Naive thymus-derived CD4-positive, alpha-beta T cell (primary cell): ENCODE measurements around the gene IDS. TPM values are rescaled to one million over a fixed set of nuclear protein-coding genes. Genes with fewer than 3 reads are reported as not detected.
"Not testable (repeated sequence)": the region's sequence is repeated elsewhere in the genome, so short reads cannot be mapped to it uniquely, and the experiment has no call there.

Experiments used
- ATAC-seq: fragments of 150-1000 bp; cut with Tn5 transposase; 2 replicates; pipeline ENCODE4 v1.10.0; 2021; ENCODE audit warnings: mild to moderate bottlenecking, moderate library complexity
- CTCF ChIA-PET: fragments of 350-600 bp; sonication (Branson Sonifier 250); formaldehyde crosslinking; loops from one replicate; lab custom pipeline; 2021; ENCODE audit warnings: antibody characterized with exemption; lab: Charles Lee
- POLR2A ChIA-PET: fragments of 350-600 bp; sonication (Branson Sonifier 250); formaldehyde crosslinking; loops from one replicate; lab custom pipeline; 2021; ENCODE audit warnings: antibody characterized with exemption, inconsistent platforms; lab: Charles Lee
- DNase-seq, 9 donors: peaks; one replicate each; pipeline versions ENCODE4 v3.0.0 to v3.0.0-alpha.2; 2020 to 2022; ENCODE audit warnings: mixed read lengths in 1 of 9
- H3K27ac ChIP-seq: one replicate; pipeline ENCODE4 v1.7.0; 2013; ENCODE audit warnings: mild to moderate bottlenecking, low read depth, low read length, moderate library complexity
- H3K27me3 ChIP-seq, 2 donors: one replicate each; pipeline ENCODE4 v1.7.0; 2013; ENCODE audit warnings: low read length in 2 of 2, mild to moderate bottlenecking in 2 of 2, moderate library complexity in 2 of 2; ENCODE audit not compliant: control insufficient read depth in 2 of 2, insufficient read depth in 2 of 2
- H3K36me3 ChIP-seq, 3 experiments: 1 replicate in 2 of 3; 2 replicates in 1 of 3; pipeline ENCODE4 v1.7.0; 2013; ENCODE audit warnings: low read length in 3 of 3, mild to moderate bottlenecking in 3 of 3, moderate library complexity in 1 of 3; ENCODE audit not compliant: insufficient read depth in 3 of 3, control insufficient read depth in 2 of 3
- H3K4me1 ChIP-seq, 2 donors: one replicate each; pipeline ENCODE4 v1.7.0; 2013; ENCODE audit warnings: low read length in 2 of 2, mild to moderate bottlenecking in 2 of 2, moderate library complexity in 1 of 2; ENCODE audit not compliant: control insufficient read depth in 2 of 2, insufficient read depth in 2 of 2
- H3K4me3 ChIP-seq: 2 replicates; pipeline ENCODE4 v1.7.0; 2013; ENCODE audit warnings: mild to moderate bottlenecking, low read length
- H3K9me3 ChIP-seq, 3 experiments: 1 replicate in 2 of 3; 2 replicates in 1 of 3; pipeline ENCODE4 v1.7.0; 2013; ENCODE audit warnings: low read length in 3 of 3; ENCODE audit not compliant: control insufficient read depth in 2 of 3
- H3K27ac Mint-ChIP-seq, 9 donors: one replicate each; pipeline ENCODE4 v1.8.0; 2020 to 2022; ENCODE audit warnings: mixed read lengths in 9 of 9, mild to moderate bottlenecking in 8 of 9, moderate library complexity in 5 of 9, inconsistent platforms in 2 of 9
- H3K27me3 Mint-ChIP-seq, 5 donors: one replicate each; pipeline ENCODE4 v1.8.0; 2021 to 2022; ENCODE audit warnings: mixed read lengths in 5 of 5, mild to moderate bottlenecking in 1 of 5
- H3K36me3 Mint-ChIP-seq, 5 donors: one replicate each; pipeline ENCODE4 v1.8.0; 2020 to 2022; ENCODE audit warnings: mixed read lengths in 5 of 5, mild to moderate bottlenecking in 3 of 5, inconsistent platforms in 1 of 5
- H3K4me1 Mint-ChIP-seq, 7 donors: one replicate each; pipeline ENCODE4 v1.8.0; 2020 to 2022; ENCODE audit warnings: mixed read lengths in 7 of 7, mild to moderate bottlenecking in 3 of 7, inconsistent platforms in 1 of 7
- H3K4me3 Mint-ChIP-seq, 10 donors: one replicate each; pipeline ENCODE4 v1.8.0; 2020 to 2022; ENCODE audit warnings: mild to moderate bottlenecking in 10 of 10, mixed read lengths in 10 of 10, moderate library complexity in 6 of 10, inconsistent platforms in 2 of 10
- H3K9me3 Mint-ChIP-seq, 11 donors: one replicate each; pipeline ENCODE4 v1.8.0; 2020 to 2022; ENCODE audit warnings: mixed read lengths in 11 of 11, mild to moderate bottlenecking in 4 of 11, inconsistent platforms in 1 of 11, moderate library complexity in 1 of 11
- intact Hi-C, 2 donors: fragments of 100-400 bp; cut with micrococcal nuclease; formaldehyde crosslinking; loops; one replicate each; pipeline ENCODE4 v1.15.1; 2023
- polyA plus RNA-seq, 2 donors: library from polyadenylated mRNA; unstranded; fragments of 300-500 nt; fragmentation: Illumina TruSeq; gene quantifications; one replicate each; pipeline ENCODE4 v1.2.3, GENCODE V29; 2021
- total RNA-seq, 6 experiments: library from RNA in 5 of 6; stranded (reverse) in 5 of 6; gene quantifications; 1 replicate in 5 of 6; 2 replicates in 1 of 6; pipeline ENCODE4 v1.2.3 and lab custom pipeline; 2021 to 2026

IDS gene
- total and polyA plus RNA-seq, 7 experiments from 2014 or later: 73.1 to 317 (median 131) TPM

- H3K4me1 Mint-ChIP-seq: peaks cover 0 to 27% (median 9%) of the 10 kb centered on the region in 7 donors
- intact Hi-C loops: loop anchor here (5.0 kb wide), 2 partner anchors 104 to 299 kb away; partner anchors contain the start of gene TMEM185A (in 1 of the 2)
- CTCF ChIA-PET: interaction anchor here (0.6 to 2.0 kb wide), 4 partner anchors 11 to 1192 kb away, joined by 3 to 7 read pairs (median 4); partner anchors contain the start of gene EOLA1
- H3K27me3 Mint-ChIP-seq: no peaks in the 10 kb centered on the region
- no peaks in the 10 kb centered on the region for H3K9me3 Mint-ChIP-seq
- H3K4me3 Mint-ChIP-seq: no peak overlapping the region
- no peak for DNase-seq
- H3K27ac Mint-ChIP-seq: peak overlapping the region in 1 of 9 donors; percentile 88
- Histone ChIP-seq H3K27ac (no peak overlapping the region), H3K9me3 (no peaks in the 10 kb centered on the region), H3K4me3 (no peak overlapping the region), H3K4me1 (peaks cover 18 to 21% of the 10 kb centered on the region in 2 donors), H3K27me3 (no peaks in the 10 kb centered on the region), H3K36me3 (no peaks in the 10 kb centered on the region)
- POLR2A ChIA-PET: interaction anchor here (1.0 to 3.1 kb wide), 2 partner anchors 11 to 22 kb away, joined by 3 to 18 read pairs; partner anchors contain the start of gene EOLA1
- H3K36me3 Mint-ChIP-seq: peaks cover 0 to 3% (median 0%) of the 10 kb centered on the region in 5 donors
- no peak for ATAC-seq
Measured at GRCh38 chrX:149528381-149528780, 23.3 kb upstream of the IDS start.

- H3K27me3 ChIP-seq: no peaks in the 10 kb centered on the region
- no peaks in the 10 kb centered on the region for H3K36me3 ChIP-seq
- CTCF ChIA-PET: interaction anchor here (0.6 to 2.0 kb wide), 6 partner anchors 12 to 1193 kb away, joined by 3 to 7 read pairs (median 4); partner anchors contain the start of genes EOLA1 and IDS
- no peak overlapping the region for H3K4me3 ChIP-seq
- DNase-seq: peak in 7 of 9 donors; percentile 27 to 62 (median 36)
- H3K4me3 Mint-ChIP-seq: peak overlapping the region in 3 of 10 donors; percentile 4 to 33 (median 10)
- H3K9me3 Mint-ChIP-seq: no peaks in the 10 kb centered on the region
- no peaks in the 10 kb centered on the region for H3K9me3 ChIP-seq
- H3K4me1 ChIP-seq: peaks cover 18 to 26% of the 10 kb centered on the region in 2 donors
- H3K4me1 Mint-ChIP-seq: peaks cover 0 to 31% (median 14%) of the 10 kb centered on the region in 7 donors
- no peaks in the 10 kb centered on the region for H3K27me3 Mint-ChIP-seq
- POLR2A ChIA-PET: interaction anchor here (1.0 to 3.1 kb wide), 2 partner anchors 12 to 21 kb away, joined by 3 to 18 read pairs; partner anchors contain the start of gene EOLA1
- ATAC-seq: peak; percentile 43
- H3K27ac ChIP-seq: no peak overlapping the region
- H3K36me3 Mint-ChIP-seq: peaks cover 0 to 3% (median 0%) of the 10 kb centered on the region in 5 donors
- intact Hi-C loops: loop anchor here (1.0 to 5.0 kb wide), 5 partner anchors 13 to 300 kb away; partner anchors contain the start of gene TMEM185A (in 1 of the 2)
- peak overlapping the region; percentile 35 to 88 (median 77) for H3K27ac Mint-ChIP-seq
Measured at GRCh38 chrX:149527705-149528104, 22.6 kb upstream of the IDS start.

GRCh38 chrX:149526318-149527033 lies 21.4 kb upstream of the IDS start:
- not testable (repeated sequence) for H3K36me3 ChIP-seq, DNase-seq, H3K4me3 ChIP-seq, H3K27me3 ChIP-seq, H3K9me3 Mint-ChIP-seq, H3K27me3 Mint-ChIP-seq, ATAC-seq, H3K9me3 ChIP-seq, H3K36me3 Mint-ChIP-seq
- peak overlapping the region; percentile 73 for H3K27ac ChIP-seq
- peak overlapping the region; percentile 59 to 94 (median 89) for H3K27ac Mint-ChIP-seq
- ChIA-PET POLR2A (interaction anchor here (1.0 to 1.5 kb wide), 2 partner anchors 13 to 25 kb away, joined by 4 to 9 read pairs; no protein-coding TSS in a partner anchor), CTCF (interaction anchor here (0.8 to 1.4 kb wide), 3 partner anchors 14 to 21 kb away, joined by 3 to 5 read pairs (median 3); partner anchors contain the start of genes EOLA1 and IDS)
- peak overlapping the region in 2 of 10 donors; percentile 2 to 48 for H3K4me3 Mint-ChIP-seq
- H3K4me1 ChIP-seq: peaks cover 25 to 36% of the 10 kb centered on the region in 2 donors
- intact Hi-C loops: loop anchor here (1.0 to 5.0 kb wide), 5 partner anchors 14 to 301 kb away; partner anchors contain the start of gene TMEM185A (in 1 of the 2)
- peaks cover under 1 to 37% (median 23%) of the 10 kb centered on the region in 7 donors for H3K4me1 Mint-ChIP-seq

- intact Hi-C loops: loop anchor here (1.0 to 5.0 kb wide), 4 partner anchors 13 to 301 kb away; partner anchors contain the start of genes IDS (in 1 of the 2) and TMEM185A (in 1 of the 2)
- ChIA-PET POLR2A (interaction anchor here (1.0 to 1.5 kb wide), 2 partner anchors 14 to 24 kb away, joined by 4 to 9 read pairs; no protein-coding TSS in a partner anchor), CTCF (interaction anchor here (1.2 kb wide), 1 partner anchor 14 kb away, joined by 3 read pairs; no protein-coding TSS in a partner anchor)
- peak in 7 of 9 donors; percentile 24 to 53 (median 38) for DNase-seq
- ATAC-seq: peak; percentile 60
- H3K4me3 ChIP-seq, H3K36me3 Mint-ChIP-seq, H3K36me3 ChIP-seq, H3K27me3 Mint-ChIP-seq, H3K9me3 ChIP-seq, H3K9me3 Mint-ChIP-seq, H3K27me3 ChIP-seq: not testable (repeated sequence)
- H3K4me1 Mint-ChIP-seq: peaks cover 6 to 42% (median 29%) of the 10 kb centered on the region in 7 donors
- Histone ChIP-seq H3K4me1 (peaks cover 29 to 36% of the 10 kb centered on the region in 2 donors), H3K27ac (peak overlapping the region; percentile 73)
- peak overlapping the region; percentile 59 to 94 (median 89) for H3K27ac Mint-ChIP-seq
- peak overlapping the region in 6 of 10 donors; percentile 28 to 56 (median 44) for H3K4me3 Mint-ChIP-seq
Measured at GRCh38 chrX:149525903-149526302, 20.8 kb upstream of the IDS start.

- Mint-ChIP-seq H3K27ac (peak overlapping the region; percentile 63 to 94 (median 86)), H3K4me3 (peak overlapping the region in 7 of 10 donors; percentile 25 to 68 (median 36)), H3K4me1 (peaks cover 11 to 46% (median 34%) of the 10 kb centered on the region in 7 donors)
- H3K4me1 ChIP-seq: peaks cover 33 to 40% of the 10 kb centered on the region in 2 donors
- ATAC-seq (peak; percentile 88), DNase-seq (peak in 8 of 9 donors; percentile 44 to 85 (median 71))
- H3K27me3 Mint-ChIP-seq, H3K4me3 ChIP-seq, CTCF ChIA-PET, H3K27me3 ChIP-seq, H3K9me3 Mint-ChIP-seq, H3K36me3 Mint-ChIP-seq, H3K9me3 ChIP-seq, H3K36me3 ChIP-seq: not testable (repeated sequence)
- POLR2A ChIA-PET: interaction anchor here (1.5 kb wide), 1 partner anchor 14 kb away, joined by 9 read pairs; no protein-coding TSS in a partner anchor
- peak overlapping the region; percentile 73 for H3K27ac ChIP-seq
- intact Hi-C loops: loop anchor here (1.0 to 5.0 kb wide), 3 partner anchors 20 to 302 kb away; partner anchors contain the start of genes IDS (in 1 of the 2) and TMEM185A (in 1 of the 2)
Measured at GRCh38 chrX:149525389-149525788, 20.3 kb upstream of the IDS start.

GRCh38 chrX:149522916-149523315 lies 17.8 kb upstream of the IDS start:
- peaks cover 11 to 55% (median 37%) of the 10 kb centered on the region in 7 donors for H3K4me1 Mint-ChIP-seq
- H3K9me3 ChIP-seq: no peaks in the 10 kb centered on the region
- DNase-seq (no peak), ATAC-seq (no peak)
- no peak overlapping the region for H3K4me3 ChIP-seq
- peaks cover 33 to 46% of the 10 kb centered on the region in 2 donors for H3K4me1 ChIP-seq
- H3K27ac Mint-ChIP-seq: peak overlapping the region in 3 of 9 donors; percentile 37 to 57 (median 38)
- H3K36me3 ChIP-seq: no peaks in the 10 kb centered on the region
- peak overlapping the region in 2 of 10 donors; percentile 3 to 13 for H3K4me3 Mint-ChIP-seq
- H3K9me3 Mint-ChIP-seq: peaks cover 0 to under 1% (median 0%) of the 10 kb centered on the region in 11 donors
- no peaks in the 10 kb centered on the region for H3K27me3 Mint-ChIP-seq
- POLR2A ChIA-PET: interaction anchor here (0.6 to 2.2 kb wide), 2 partner anchors 17 to 465 kb away, joined by 3 to 15 read pairs; partner anchors contain the start of gene IDS
- CTCF ChIA-PET: interaction anchor here (1.6 kb wide), 1 partner anchor 9 kb away, joined by 3 read pairs; no protein-coding TSS in a partner anchor
- H3K27me3 ChIP-seq: no peaks in the 10 kb centered on the region
- H3K27ac ChIP-seq: no peak overlapping the region
- H3K36me3 Mint-ChIP-seq: peaks cover 0 to 8% (median 0%) of the 10 kb centered on the region in 5 donors
- intact Hi-C loops: no loop called here
